Testis (tissue), 2 donors: Measurements from ENCODE around the gene MTIF3.
A peak's percentile ranks its signal among the peaks of the same experiment; 100 is the strongest.

Source experiments
- POLR2A ChIP-seq: fragments of 450-650 bp; IDR thresholded peaks from one replicate; pipeline ENCODE4 v1.6.1; 2017; ENCODE audit warnings: antibody characterized with exemption, mild to moderate bottlenecking, moderate library complexity
- TF ChIP-seq, protein P1 (sequence below), 3 experiments: fragments of 450-650 bp in 2 of 3; fragments of 200-600 bp in 1 of 3; sonication (generic) in 1 of 3; IDR thresholded peaks; one replicate each; pipeline ENCODE4 v1.5.1; 2016 to 2019; ENCODE audit warnings: antibody characterized with exemption in 3 of 3, mild to moderate bottlenecking in 2 of 3, moderate library complexity in 1 of 3

DNA sequence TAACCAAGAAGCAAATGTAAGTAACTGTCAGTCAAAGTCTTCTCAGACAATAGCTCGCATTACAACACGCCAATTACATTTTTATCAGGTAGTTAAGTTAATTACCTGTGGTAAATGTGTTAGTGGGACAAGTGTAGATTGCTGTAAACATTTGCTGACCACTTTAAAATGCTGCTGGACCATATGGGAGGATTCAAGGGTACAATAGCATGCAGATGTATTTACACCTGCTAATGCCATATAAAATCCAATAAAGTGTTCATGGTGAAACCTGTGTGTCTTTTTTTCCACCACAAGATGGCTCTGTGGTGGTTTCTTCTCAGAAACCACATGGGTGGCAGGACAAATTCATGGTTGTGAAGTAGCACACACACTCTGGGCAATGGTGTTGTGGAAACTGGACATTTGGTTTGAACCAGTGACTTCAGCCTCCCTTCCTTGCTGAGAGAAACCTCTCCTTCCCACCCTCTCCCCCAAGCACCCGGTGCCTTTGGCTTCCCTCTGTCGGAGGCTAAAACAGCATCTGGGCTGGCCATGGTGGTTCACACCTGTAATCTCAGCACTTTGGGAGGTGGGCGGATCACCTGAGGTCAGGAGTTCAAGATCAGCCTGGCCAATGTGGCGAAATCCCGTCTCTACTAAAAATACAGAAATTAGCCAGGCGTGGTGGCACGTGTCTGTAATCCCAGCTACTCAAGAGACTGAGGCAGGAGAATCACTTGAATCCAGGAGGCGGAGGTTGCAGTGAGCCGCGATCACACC lies 44.0 kb downstream of the MTIF3 start:
- TF ChIP-seq, protein P1, sequence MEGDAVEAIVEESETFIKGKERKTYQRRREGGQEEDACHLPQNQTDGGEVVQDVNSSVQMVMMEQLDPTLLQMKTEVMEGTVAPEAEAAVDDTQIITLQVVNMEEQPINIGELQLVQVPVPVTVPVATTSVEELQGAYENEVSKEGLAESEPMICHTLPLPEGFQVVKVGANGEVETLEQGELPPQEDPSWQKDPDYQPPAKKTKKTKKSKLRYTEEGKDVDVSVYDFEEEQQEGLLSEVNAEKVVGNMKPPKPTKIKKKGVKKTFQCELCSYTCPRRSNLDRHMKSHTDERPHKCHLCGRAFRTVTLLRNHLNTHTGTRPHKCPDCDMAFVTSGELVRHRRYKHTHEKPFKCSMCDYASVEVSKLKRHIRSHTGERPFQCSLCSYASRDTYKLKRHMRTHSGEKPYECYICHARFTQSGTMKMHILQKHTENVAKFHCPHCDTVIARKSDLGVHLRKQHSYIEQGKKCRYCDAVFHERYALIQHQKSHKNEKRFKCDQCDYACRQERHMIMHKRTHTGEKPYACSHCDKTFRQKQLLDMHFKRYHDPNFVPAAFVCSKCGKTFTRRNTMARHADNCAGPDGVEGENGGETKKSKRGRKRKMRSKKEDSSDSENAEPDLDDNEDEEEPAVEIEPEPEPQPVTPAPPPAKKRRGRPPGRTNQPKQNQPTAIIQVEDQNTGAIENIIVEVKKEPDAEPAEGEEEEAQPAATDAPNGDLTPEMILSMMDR (IDR thresholded peaks at IDR 0.05), result peak in 2 of 3 experiments; percentile 35 to 42
- TF ChIP-seq POLR2A, result no peak
